GM21367 (cell line): Measurements from ENCODE around the gene SLFN14.
"Not testable (repeated sequence)": the region's sequence is repeated elsewhere in the genome, so short reads cannot be mapped to it uniquely, and the experiment has no call there.

Experiments
- ATAC-seq: cut with Tn5 transposase; IDR thresholded peaks from one replicate; pipeline ENCODE4 v1.9.1; 2021; ENCODE audit not compliant: unreplicated experiment

The SLFN14 gene

GRCh38 chr17:35560703-35561102, at the start of gene SLFN14:
TSS of gene SLFN14 (minus strand) at chr17:35560819. CDS start at chr17:35558062, 2,757 bp downstream.
- no peak for ATAC-seq

DNA sequence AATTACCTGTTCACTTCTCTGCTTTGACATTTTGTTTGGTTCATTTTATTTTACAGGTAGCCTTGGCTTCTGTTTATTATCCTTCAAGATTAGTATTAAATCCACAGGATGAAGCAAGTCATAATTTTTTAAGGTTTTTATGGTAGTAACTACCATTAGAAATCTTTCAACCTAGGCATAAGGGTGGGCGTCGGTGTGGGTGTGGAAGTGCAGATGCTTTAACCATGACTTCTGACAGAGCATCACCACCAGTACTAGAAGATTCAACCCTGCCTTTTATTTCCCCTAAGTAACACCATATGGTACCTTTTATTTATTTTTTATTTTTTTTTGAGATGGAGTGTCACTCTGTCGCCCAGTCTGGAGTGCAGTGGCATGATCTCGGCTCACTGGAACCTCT, 49.2 kb upstream of the SLFN14 start:
- no peak for ATAC-seq

- ATAC-seq = no peak
Measured at GRCh38 chr17:35607239-35607847, 46.7 kb upstream of the SLFN14 start.

DNA sequence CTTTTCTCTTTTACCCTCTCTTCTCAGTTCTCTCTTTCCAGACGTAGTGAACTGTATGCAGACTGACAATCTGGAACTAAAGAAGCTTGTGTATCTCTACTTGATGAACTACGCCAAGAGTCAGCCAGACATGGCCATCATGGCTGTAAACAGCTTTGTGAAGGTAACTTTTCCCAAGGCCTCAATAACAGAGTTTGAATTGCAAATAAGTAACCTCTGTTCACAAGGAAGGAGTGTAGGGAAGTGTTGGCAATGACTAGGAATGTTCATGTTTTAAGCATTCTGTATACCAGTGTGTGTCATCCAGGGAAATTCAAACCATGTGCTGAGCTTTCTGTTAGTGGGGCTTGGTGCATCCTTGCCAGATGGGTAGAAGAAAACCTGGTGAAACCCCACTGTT, 45.1 kb upstream of the SLFN14 start:
- no peak for ATAC-seq

DNA sequence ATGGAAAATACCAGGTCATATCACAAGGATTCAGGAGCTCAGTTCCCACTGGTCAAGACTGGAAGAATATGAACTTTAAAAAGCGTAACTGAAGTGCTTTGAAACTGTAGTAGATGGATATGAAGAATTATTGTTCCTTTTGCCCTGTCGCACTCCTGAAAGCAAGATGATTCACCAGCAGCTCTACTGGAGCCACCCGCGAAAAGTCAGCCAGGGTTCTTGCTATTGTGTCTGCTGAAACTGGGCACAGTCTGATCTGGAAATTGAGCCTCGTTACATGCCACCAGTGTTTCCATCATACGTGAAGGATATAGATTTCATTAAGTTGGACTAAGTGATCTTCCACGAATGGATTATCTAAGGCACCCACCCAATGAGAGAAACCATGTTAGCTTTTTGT, 43.1 kb upstream of the SLFN14 start:
- ATAC-seq = no peak

DNA sequence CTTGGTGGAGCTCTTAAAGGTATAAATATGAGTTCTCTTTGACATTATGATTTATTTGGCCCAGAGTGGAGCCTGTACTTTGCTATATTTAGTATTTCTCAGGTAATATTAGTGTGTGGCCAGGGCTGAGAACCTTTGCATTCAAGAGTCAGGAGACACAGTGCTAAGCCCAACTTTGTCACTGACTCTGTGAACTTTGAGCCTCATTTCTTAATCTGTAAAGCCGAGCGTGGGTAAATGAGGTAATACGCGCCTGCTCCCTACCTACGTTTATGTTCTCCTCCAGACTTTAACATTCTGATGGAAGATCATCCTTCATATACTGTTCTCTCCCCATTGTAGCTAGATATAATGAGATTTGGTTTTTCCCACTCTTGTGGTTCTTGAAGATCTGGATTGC, 37.0 kb upstream of the SLFN14 start:
- ATAC-seq = no peak

- no peak for ATAC-seq
Measured at GRCh38 chr17:35596530-35597233, 36.1 kb upstream of the SLFN14 start.

DNA sequence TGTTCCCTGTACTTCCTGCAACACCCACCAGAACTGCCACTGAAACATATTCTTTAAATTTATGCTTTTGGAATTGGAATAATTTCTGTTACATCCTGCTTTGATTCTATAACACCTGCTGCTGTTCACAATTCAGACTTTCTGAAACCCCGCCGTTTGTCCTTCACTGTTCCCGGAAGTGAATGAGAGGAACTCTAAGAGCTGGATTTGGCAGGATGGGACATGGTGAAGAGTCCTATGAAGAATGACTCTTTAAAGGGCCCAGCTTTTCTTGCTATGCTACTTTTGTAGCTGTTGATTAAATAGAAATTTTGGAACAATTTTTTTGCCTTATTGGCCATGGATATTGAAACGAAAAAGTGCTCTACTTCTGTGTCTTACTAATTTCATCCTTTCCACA, 35.5 kb upstream of the SLFN14 start:
- no peak for ATAC-seq

DNA sequence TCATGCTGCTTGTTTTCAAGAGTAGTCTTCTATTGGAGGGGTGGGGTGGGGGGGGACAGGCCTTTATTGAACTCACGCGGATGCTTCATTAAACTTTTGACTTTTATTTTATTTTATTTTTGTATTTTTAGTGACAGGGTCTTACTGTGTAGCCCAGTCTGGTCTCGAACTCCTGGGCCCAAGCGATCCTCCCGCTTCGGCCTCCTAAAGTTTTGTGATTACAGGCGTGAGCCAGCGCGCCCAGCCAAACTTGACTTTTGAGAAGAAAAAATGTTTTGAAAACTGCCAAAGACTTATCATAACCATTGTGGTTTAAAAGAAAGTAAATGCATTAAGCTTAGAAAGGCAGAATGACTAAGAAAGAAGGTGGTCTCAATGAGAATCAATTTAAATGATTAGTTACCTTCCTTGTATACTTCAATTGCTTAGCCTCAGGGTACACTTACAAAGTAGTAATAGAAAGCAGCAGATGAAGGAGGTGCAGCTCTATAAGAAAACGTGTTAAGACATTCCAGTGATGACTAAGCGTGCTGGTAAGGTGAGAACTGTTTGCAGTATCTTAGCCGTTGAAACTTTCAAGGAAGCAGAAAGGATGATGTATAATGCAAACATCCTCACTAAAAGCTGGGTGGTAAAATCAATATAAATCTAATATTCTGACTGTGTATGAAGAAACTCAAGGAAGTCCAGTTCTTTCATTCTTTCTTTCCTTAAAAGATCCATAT, 27.7 kb upstream of the SLFN14 start:
- no peak for ATAC-seq

DNA sequence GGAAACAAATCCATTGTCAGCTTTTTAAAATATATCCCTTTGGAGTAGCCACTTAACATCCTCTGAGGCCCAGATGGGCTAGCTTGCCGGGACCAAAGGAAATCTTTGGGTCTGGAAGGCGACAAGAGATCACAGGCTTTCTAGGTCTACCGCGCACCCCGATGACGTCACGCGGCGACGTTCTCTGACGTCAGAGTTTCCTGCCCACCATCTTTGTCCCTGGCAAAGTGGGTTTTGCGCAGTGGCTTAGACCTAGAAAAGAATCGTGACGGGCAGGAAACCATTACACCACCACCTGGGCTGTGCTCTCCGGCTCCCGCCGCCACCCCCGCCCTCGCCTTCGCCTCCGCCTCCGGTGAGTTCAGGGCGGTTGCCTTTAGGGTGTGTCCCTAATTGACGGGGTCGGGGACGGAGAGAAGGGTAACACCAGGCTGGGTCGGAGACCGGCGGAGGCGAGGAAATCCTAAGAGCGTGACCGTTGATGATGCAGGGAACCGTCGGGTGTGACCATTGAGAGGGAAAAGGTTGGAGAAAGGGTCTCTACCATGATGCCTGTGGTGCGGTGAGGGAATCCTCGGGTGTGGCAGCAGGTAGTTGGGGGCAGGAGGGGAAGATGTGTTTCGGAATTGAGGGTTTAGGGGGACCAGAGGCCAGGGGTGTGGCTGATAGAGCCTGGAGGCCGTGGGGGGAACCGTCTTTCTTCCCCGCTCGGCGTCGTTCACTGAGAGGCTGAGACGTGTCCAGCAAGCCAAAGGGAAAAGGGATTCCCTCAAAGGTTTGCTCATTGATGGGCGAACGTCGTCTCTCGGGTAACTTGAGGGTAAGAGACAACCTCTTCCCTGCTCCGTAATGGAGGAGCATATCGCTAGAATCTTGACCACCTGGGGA, 26.7 kb upstream of the SLFN14 start, which contains the start of gene AP2B1:
Gene AP2B1, plus strand, starts transcription at position 249 of the 888 bp plus-strand sequence. CDS start 6,709 bp downstream, outside the sequence.
- ATAC-seq = peak; percentile 64

- no peak for ATAC-seq
Measured at GRCh38 chr17:35586569-35587073, 26.0 kb upstream of the SLFN14 start.

GRCh38 chr17:35584061-35584460, 23.4 kb upstream of the SLFN14 start:
- no peak for ATAC-seq

DNA sequence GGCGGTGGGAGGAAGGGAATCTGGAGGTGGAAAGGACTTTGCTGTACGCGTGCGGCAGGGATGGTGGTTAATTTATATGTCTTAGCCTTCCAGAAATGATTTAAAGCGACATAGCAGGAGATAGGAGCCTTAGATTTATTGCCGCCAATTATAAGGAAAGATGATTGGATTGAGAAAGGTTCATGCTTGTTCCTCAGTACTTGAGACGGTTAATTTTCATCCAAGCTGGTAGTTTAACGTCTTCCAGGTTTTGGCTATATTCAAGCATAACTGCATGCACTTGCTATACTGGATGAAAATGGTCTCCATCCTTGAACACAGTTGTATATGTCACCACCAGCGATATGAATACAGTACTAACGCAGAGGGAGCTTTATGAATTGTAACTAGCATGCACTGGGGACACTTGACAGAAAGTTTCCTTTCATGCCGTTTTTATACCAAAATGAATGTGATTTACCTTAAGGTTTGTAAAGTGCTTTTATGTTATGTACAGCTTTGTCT, 18.4 kb upstream of the SLFN14 start:
- no peak for ATAC-seq

DNA sequence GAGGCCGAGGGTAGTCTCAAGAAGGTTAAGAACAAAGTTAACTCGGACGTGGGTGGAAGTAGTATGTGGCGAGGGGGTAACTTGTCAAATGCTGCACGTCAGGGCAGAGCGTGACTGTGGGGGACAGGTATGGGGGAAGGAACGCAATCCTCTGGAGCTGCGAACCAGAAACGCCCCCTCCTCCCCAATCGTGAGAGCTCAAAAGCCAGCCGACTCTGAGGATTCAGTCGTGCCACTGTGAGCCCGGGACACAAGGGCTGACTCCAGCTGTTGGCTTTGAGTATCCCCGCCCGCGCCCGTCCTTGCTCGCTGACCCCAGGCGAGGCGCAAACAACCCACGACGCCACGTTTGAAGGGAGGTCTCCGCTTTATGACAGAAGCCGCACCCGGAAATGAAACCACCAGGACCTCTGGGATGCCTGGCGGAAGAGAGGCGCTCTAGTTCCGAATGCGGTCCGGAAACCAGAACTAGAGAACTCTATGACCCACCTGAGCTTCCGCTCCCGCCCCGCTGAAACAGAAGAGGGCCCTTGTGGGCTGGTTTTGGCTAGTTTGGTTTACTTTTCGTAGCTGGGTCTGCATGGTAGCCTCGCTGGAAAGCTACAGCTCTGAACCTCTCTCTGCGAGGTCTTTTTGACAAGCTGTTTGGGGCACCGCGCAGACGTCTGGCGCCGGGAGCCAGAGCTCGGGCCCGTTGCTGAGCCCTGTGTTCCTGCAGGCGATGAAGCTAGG, 17.7 kb upstream of the SLFN14 start, which contains the start of gene PEX12:
Gene PEX12, minus strand, starts transcription at position 375 of the 732 bp plus-strand sequence. CDS start 550 bp downstream, outside the sequence.
- peak; percentile 68 for ATAC-seq

DNA sequence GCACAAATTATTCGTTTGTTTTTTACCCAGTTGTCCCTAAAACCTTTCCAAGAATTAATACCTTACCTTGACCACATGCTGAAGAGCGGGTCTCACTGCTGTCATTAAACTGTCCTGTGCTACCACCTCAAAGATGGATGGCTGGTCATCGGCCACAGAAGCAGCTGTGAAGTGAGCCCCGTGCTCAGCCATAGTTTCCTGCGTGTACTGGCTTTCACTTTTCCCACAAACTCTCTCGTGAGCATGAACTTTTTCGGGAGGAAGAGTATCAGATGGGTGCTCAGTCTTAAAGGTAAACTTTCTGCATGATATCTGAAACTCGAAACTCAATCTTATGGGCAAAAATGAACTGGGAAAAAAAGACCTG, 17.2 kb upstream of the SLFN14 start:
- ATAC-seq = no peak

DNA sequence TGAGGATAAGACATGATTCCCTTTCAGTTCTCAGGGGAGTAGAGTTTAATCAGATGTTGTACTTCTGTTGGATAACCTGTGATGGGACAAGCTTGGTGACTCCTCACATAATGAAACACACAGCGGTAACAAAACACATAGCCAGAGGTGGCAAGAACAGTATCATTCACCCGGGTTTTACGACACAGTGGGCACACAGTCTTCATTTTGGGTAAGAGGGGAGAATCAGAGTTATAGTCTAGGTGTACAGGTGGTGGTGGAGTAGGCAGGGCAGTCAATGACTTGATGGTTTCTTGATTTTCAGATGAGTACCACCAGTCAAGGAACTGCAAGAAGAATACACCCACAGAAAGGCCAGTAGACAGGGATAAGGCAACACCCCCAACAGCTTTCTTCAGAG, 15.1 kb upstream of the SLFN14 start:
- no peak for ATAC-seq

- ATAC-seq = no peak
Measured at GRCh38 chr17:35569405-35569804, 8.8 kb upstream of the SLFN14 start.

- no peak for ATAC-seq
Measured at GRCh38 chr17:35568561-35568960, 7.9 kb upstream of the SLFN14 start.

- no peak for ATAC-seq
Measured at GRCh38 chr17:35566968-35567367, 6.3 kb upstream of the SLFN14 start.

- not testable (repeated sequence) for ATAC-seq
Measured at GRCh38 chr17:35563181-35563580, 2.6 kb upstream of the SLFN14 start.
